HFFc6 (cell line): ENCODE data around the gene CAMK1G. TPM values are rescaled to one million over a fixed set of nuclear protein-coding genes. Genes with fewer than 3 reads are reported as not detected.
A peak's percentile ranks its signal among the peaks of the same experiment; 100 is the strongest.

Source experiments
- DNase-seq: peaks from one replicate; pipeline ENCODE4 v3.0.0-alpha.2; 2018
- H3K27ac Mint-ChIP-seq: 2 replicates; pipeline ENCODE4 v1.8.0; 2020; ENCODE audit warnings: mild to moderate bottlenecking, mixed read lengths
- H3K27me3 Mint-ChIP-seq: 2 replicates; pipeline ENCODE4 v1.8.0; 2021; ENCODE audit warnings: mild to moderate bottlenecking, moderate library complexity, mixed read lengths; ENCODE audit not compliant: insufficient read depth
- H3K36me3 Mint-ChIP-seq: 2 replicates; pipeline ENCODE4 v1.8.0; 2021; ENCODE audit warnings: low read depth, mixed read lengths
- H3K4me1 Mint-ChIP-seq: 2 replicates; pipeline ENCODE4 v1.8.0; 2020; ENCODE audit warnings: low read depth, mixed read lengths
- H3K4me3 Mint-ChIP-seq: 2 replicates; pipeline ENCODE4 v1.8.0; 2020; ENCODE audit warnings: mild to moderate bottlenecking, moderate library complexity, mixed read lengths
- H3K9me3 Mint-ChIP-seq: 2 replicates; pipeline ENCODE4 v1.8.0; 2020; ENCODE audit warnings: mild to moderate bottlenecking, mixed read lengths
- CTCF ChIP-seq: fragments of 200-600 bp; sonication (generic); IDR thresholded peaks from 2 replicates; pipeline ENCODE4 v1.5.0; 2021; ENCODE audit warnings: antibody characterized with exemption, mild to moderate bottlenecking
- total RNA-seq, 6 experiments: library from RNA; stranded (reverse); fragmentation: NEBNext Ultra II Directional; extraction: Animal tissue kit (Norgen Biotek cat#: 25700); gene quantifications; 2 replicates in 1 of 6; 3 replicates in 5 of 6; pipeline ENCODE4 v1.2.3, GENCODE V29; 2021

Gene CAMK1G
- total RNA-seq, 6 experiments from 2014 or later, result 4.9 to 8.0 (median 5.9) TPM

DNA sequence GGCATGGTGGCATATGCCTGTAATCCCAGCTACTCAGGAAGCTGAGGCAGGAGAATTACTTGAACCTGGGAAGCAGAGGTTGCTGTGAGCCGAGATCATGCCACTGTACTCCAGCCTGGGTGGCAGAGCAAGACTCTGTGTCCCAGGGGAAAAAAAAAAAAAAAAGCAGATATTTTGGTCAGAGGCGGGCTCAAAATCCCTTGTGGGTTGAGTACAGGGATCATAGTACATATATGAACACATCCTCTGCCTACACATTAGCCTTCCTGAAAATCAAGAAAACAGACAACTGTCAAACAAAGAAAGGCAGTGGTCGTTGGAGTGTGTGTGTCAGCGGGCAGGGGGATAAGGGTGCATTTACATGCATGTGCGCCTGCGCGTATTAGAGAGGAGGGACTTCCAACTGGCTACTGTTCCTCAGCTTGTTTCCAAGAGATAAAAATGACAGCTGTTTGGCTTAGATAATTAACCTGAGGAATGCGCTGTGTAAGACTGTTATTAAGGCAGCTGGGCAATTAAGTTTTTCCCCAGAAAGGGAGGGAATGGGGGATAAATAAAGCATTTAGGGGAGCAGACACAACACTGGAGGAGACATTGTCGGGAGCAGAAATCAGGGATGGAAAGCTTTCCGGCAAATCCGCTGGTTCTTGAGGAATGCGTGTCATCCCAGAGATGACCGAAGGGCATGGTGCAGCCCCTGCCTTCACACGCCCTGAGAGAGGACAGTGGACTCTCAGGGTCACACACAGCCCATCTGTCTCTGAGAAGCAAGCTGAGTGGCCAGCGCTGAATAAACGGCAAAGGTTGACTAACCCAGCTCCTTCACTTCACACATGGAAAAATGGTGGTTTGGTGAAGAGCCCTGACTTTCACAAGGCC is 62.3 kb downstream of the CAMK1G start:
- H3K27me3 Mint-ChIP-seq, result peaks cover 2% of the 10 kb centered on the region
- H3K9me3 Mint-ChIP-seq, result no peaks in the 10 kb centered on the region
- peaks cover 65% of the 10 kb centered on the region for H3K4me1 Mint-ChIP-seq
- H3K4me3 Mint-ChIP-seq, result no peak overlapping the region
- DNase-seq, result no peak
- TF ChIP-seq CTCF, result no peak
- no peak overlapping the region for H3K27ac Mint-ChIP-seq
- H3K36me3 Mint-ChIP-seq, result no peaks in the 10 kb centered on the region

DNA sequence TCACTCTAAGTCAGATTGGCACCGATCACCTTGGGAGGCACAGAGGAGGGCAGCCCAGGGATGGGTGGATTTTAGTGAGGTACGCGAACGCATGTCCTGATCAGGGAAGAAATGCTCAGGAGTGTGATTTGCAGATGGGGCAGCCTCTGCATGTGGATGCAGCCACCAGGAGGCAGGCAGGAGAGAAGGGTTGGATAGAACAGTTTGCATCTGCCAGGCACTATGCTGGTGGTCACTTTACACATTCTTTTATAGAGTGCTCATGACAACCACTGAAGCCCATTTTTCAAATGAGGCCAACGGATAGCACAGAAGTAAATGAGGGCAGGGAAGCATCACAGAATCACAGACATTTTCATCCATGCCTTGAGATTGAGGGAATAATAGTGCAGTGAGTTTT is 63.0 kb downstream of the CAMK1G start:
- Mint-ChIP-seq H3K9me3 (no peaks in the 10 kb centered on the region), H3K4me1 (peaks cover 72% of the 10 kb centered on the region), H3K4me3 (peak overlapping the region; percentile 30; the same call in 1 of the 2 replicates), H3K27ac (peak overlapping the region; percentile 65), H3K27me3 (peaks cover 2% of the 10 kb centered on the region), H3K36me3 (no peaks in the 10 kb centered on the region)
- peak; percentile 61 for DNase-seq
- peak; percentile 77 for TF ChIP-seq CTCF

DNA sequence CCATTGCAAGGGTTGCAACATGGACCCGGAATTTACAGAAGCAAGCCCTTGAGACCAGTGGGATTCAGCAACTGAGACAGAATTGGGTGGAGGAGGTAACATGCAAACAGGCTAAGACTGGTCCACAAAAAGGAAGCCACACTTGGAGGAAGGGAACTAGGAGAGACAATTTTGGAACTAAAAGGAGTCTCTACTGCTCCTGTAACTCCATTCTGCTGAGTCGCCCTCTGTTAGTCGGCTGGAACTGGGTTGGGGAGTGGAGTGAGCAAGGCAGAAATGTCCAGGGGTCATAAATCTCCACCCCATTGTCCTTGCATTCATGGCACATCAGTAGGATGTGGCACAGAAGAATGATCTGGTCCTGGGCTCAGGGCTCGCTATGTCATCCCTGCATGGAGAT is 63.6 kb downstream of the CAMK1G start:
- Mint-ChIP-seq H3K36me3 (no peaks in the 10 kb centered on the region), H3K27ac (peak overlapping the region; percentile 65), H3K4me1 (peaks cover 78% of the 10 kb centered on the region), H3K4me3 (peak overlapping the region; percentile 30), H3K27me3 (peaks cover 2% of the 10 kb centered on the region), H3K9me3 (no peaks in the 10 kb centered on the region)
- no peak for DNase-seq
- no peak for TF ChIP-seq CTCF

- H3K27me3 Mint-ChIP-seq, result peaks cover 2% of the 10 kb centered on the region
- DNase-seq, result no peak
- H3K9me3 Mint-ChIP-seq, result no peaks in the 10 kb centered on the region
- H3K4me1 Mint-ChIP-seq, result peaks cover 82% of the 10 kb centered on the region
- H3K36me3 Mint-ChIP-seq, result no peaks in the 10 kb centered on the region
- H3K27ac Mint-ChIP-seq, result peak overlapping the region; percentile 77
- no peak for TF ChIP-seq CTCF
- peak overlapping the region; percentile 8; the same call in 1 of the 2 replicates for H3K4me3 Mint-ChIP-seq
Observed at GRCh38 chr1:209648346-209648745, 64.8 kb downstream of the CAMK1G start.

GRCh38 chr1:209648931-209649776 is 65.6 kb downstream of the CAMK1G start:
- H3K27me3 Mint-ChIP-seq, result peaks cover 2% of the 10 kb centered on the region
- peak overlapping the region; percentile 84 for H3K27ac Mint-ChIP-seq
- peak; percentile 92 for DNase-seq
- peak overlapping the region; percentile 45 for H3K4me3 Mint-ChIP-seq
- no peaks in the 10 kb centered on the region for H3K36me3 Mint-ChIP-seq
- H3K4me1 Mint-ChIP-seq, result peaks cover 75% of the 10 kb centered on the region
- H3K9me3 Mint-ChIP-seq, result no peaks in the 10 kb centered on the region
- TF ChIP-seq CTCF, result no peak
